ENCODE results near the gene GRK1.

GRCh38 chr13:113722921-113723320 lies 55.9 kb downstream of the GRK1 start:
- TF ChIP-seq, protein P1, sequence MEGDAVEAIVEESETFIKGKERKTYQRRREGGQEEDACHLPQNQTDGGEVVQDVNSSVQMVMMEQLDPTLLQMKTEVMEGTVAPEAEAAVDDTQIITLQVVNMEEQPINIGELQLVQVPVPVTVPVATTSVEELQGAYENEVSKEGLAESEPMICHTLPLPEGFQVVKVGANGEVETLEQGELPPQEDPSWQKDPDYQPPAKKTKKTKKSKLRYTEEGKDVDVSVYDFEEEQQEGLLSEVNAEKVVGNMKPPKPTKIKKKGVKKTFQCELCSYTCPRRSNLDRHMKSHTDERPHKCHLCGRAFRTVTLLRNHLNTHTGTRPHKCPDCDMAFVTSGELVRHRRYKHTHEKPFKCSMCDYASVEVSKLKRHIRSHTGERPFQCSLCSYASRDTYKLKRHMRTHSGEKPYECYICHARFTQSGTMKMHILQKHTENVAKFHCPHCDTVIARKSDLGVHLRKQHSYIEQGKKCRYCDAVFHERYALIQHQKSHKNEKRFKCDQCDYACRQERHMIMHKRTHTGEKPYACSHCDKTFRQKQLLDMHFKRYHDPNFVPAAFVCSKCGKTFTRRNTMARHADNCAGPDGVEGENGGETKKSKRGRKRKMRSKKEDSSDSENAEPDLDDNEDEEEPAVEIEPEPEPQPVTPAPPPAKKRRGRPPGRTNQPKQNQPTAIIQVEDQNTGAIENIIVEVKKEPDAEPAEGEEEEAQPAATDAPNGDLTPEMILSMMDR (conservative IDR thresholded peaks at IDR 0.05), result no peak
- TF ChIP-seq EZH2 (IDR thresholded peaks at IDR 0.05; ENCODE audit: low read depth), result no peak
